B cell (primary cell): ENCODE measurements around the gene FGF8. TPM values are rescaled to one million over a fixed set of nuclear protein-coding genes. Genes with fewer than 3 reads are reported as not detected.

Source experiments
- ATAC-seq: fragments of 200-7000 bp; cut with Tn5 transposase; one replicate; pipeline ENCODE4 v1.10.0; 2021; ENCODE audit warnings: low read depth, mild to moderate bottlenecking, moderate number of reproducible peaks, moderate library complexity
- CTCF ChIA-PET: fragments of 350-600 bp; sonication (Branson Sonifier 250); formaldehyde crosslinking; loops from one replicate; lab custom pipeline; 2021; ENCODE audit warnings: antibody characterized with exemption, inconsistent platforms; lab: Charles Lee
- POLR2A ChIA-PET: fragments of 350-600 bp; sonication (Branson Sonifier 250); formaldehyde crosslinking; loops from one replicate; lab custom pipeline; 2021; ENCODE audit warnings: antibody characterized with exemption; lab: Charles Lee
- DNase-seq: peaks from one replicate; pipeline ENCODE4 v3.0.0; 2013
- H2AFZ ChIP-seq: 2 replicates; pipeline ENCODE4 v1.6.1; 2012; ENCODE audit warnings: mild to moderate bottlenecking, low read depth, low read length; ENCODE audit not compliant: insufficient read depth, poor library complexity, severe bottlenecking
- H3K27ac ChIP-seq, 2 donors: 1 replicate in 1 of 2; 2 replicates in 1 of 2; pipeline ENCODE4 v1.5.1; 2012 to 2013; ENCODE audit warnings: low read length in 2 of 2, mild to moderate bottlenecking in 2 of 2, moderate library complexity in 1 of 2
- H3K27me3 ChIP-seq, 4 experiments: fragments of 200-600 bp in 1 of 4; sonication (generic) in 1 of 4; replicated peaks in 1 of 4; 1 replicate in 2 of 4; 2 replicates in 2 of 4; pipeline versions ENCODE4 v1.6.1 to v1.7.0; 2013 to 2016; ENCODE audit warnings: low read length in 3 of 4, mild to moderate bottlenecking in 2 of 4, mixed read lengths in 1 of 4, moderate library complexity in 1 of 4; ENCODE audit not compliant: insufficient read depth in 4 of 4, control insufficient read depth in 3 of 4; ENCODE audit errors: control extremely low read depth in 1 of 4
- H3K36me3 ChIP-seq, 2 experiments: replicated peaks in 1 of 2; 1 replicate in 1 of 2; 2 replicates in 1 of 2; pipeline versions ENCODE4 v1.6.1 to v1.7.1; 2013; ENCODE audit warnings: low read length in 1 of 2; ENCODE audit not compliant: insufficient read depth in 2 of 2, control insufficient read depth in 1 of 2; ENCODE audit errors: control extremely low read depth in 1 of 2, extremely low read depth in 1 of 2
- H3K4me1 ChIP-seq, 2 donors: fragments of 200-600 bp in 1 of 2; sonication (generic) in 1 of 2; 1 replicate in 1 of 2; 2 replicates in 1 of 2; pipeline versions ENCODE4 v1.5.1 to v1.6.1; 2013 to 2017; ENCODE audit warnings: low read length in 2 of 2; ENCODE audit not compliant: control insufficient read depth in 2 of 2, insufficient read depth in 2 of 2
- H3K4me2 ChIP-seq: replicated peaks from 2 replicates; pipeline ENCODE3; 2012; ENCODE audit warnings: mild to moderate bottlenecking, low read depth, low read length; ENCODE audit not compliant: poor library complexity, severe bottlenecking
- H3K4me3 ChIP-seq, 5 experiments: fragments of 200-600 bp in 1 of 5; sonication (generic) in 1 of 5; 1 replicate in 3 of 5; 2 replicates in 2 of 5; pipeline versions ENCODE4 v1.5.1 to v1.7.0; 2011 to 2016; ENCODE audit warnings: low read length in 4 of 5, mild to moderate bottlenecking in 4 of 5, low read depth in 2 of 5, control low read depth in 1 of 5, moderate library complexity in 1 of 5; ENCODE audit not compliant: insufficient read depth in 1 of 5; ENCODE audit errors: control extremely low read depth in 1 of 5, extremely low read depth in 1 of 5
- H3K79me2 ChIP-seq: fragments of 200-600 bp; sonication (generic); one replicate; pipeline ENCODE4 v1.6.0; 2016; ENCODE audit warnings: low read length; ENCODE audit not compliant: control insufficient read depth, insufficient read depth
- H3K9ac ChIP-seq: fragments of 200-600 bp; sonication (generic); 2 replicates; pipeline ENCODE4 v1.6.1; 2017; ENCODE audit warnings: mild to moderate bottlenecking, low read length, moderate library complexity
- H3K9me3 ChIP-seq, 3 donors: one replicate each; pipeline versions ENCODE4 v1.6.1 to v1.7.1; 2013; ENCODE audit warnings: low read length in 2 of 3; ENCODE audit not compliant: control insufficient read depth in 2 of 3, insufficient read depth in 1 of 3; ENCODE audit errors: control extremely low read depth in 1 of 3
- H4K20me1 ChIP-seq: 2 replicates; pipeline ENCODE4 v1.6.0; 2012; ENCODE audit warnings: mild to moderate bottlenecking, low read length; ENCODE audit not compliant: insufficient read depth, control insufficient read depth, poor library complexity, severe bottlenecking
- H3K27ac Mint-ChIP-seq: one replicate; pipeline ENCODE4 v1.8.0; 2021; ENCODE audit warnings: mixed read lengths
- H3K27me3 Mint-ChIP-seq: one replicate; pipeline ENCODE4 v1.8.0; 2021; ENCODE audit warnings: mixed read lengths
- H3K4me1 Mint-ChIP-seq: one replicate; pipeline ENCODE4 v1.8.0; 2021; ENCODE audit warnings: mixed read lengths
- H3K4me3 Mint-ChIP-seq: one replicate; pipeline ENCODE4 v1.8.0; 2021; ENCODE audit warnings: mixed read lengths
- H3K9me3 Mint-ChIP-seq: one replicate; pipeline ENCODE4 v1.8.0; 2022; ENCODE audit warnings: mixed read lengths; ENCODE audit not compliant: insufficient read depth
- EZH2 ChIP-seq: IDR thresholded peaks from 2 replicates; pipeline ENCODE4 v1.6.1; 2012; ENCODE audit warnings: borderline replicate concordance, low read depth, mild to moderate bottlenecking, moderate library complexity, low read length; ENCODE audit not compliant: insufficient read depth, poor library complexity, severe bottlenecking
- WGBS: methylation state at CpG from one replicate; pipeline ENCODE4 v1.1.5; 2013; ENCODE audit warnings: missing lambda C conversion rate; ENCODE audit not compliant: insufficient coverage; 5-methylcytosine and 5-hydroxymethylcytosine counted together
- intact Hi-C: fragments of 100-400 bp; cut with micrococcal nuclease; formaldehyde crosslinking; loops from one replicate; pipeline ENCODE4 v1.10.0; 2022
- polyA plus RNA-seq: library from polyadenylated mRNA; depleted of rRNA; stranded (reverse); fragments of >200 nt; gene quantifications from 2 replicates; pipeline ENCODE4 v1.2.3, GENCODE V29; 2012
- total RNA-seq, 2 donors: library from RNA; stranded (reverse); fragments of 120-200 nt in 1 of 2; gene quantifications; 1 replicate in 1 of 2; 2 replicates in 1 of 2; pipeline versions ENCODE4 v1.2.3 to v1.2.4, GENCODE V29; 2013 to 2022
- TF ChIP-seq, protein P1 (sequence below): fragments of 200-600 bp; IDR thresholded peaks from one replicate; pipeline ENCODE4 v1.8.0; 2022; ENCODE audit warnings: antibody characterized with exemption, mild to moderate bottlenecking

The FGF8 gene
- total and polyA plus RNA-seq, 2 donors (not counting 1 experiment from before 2014, with no cell fraction given), result not detected

DNA sequence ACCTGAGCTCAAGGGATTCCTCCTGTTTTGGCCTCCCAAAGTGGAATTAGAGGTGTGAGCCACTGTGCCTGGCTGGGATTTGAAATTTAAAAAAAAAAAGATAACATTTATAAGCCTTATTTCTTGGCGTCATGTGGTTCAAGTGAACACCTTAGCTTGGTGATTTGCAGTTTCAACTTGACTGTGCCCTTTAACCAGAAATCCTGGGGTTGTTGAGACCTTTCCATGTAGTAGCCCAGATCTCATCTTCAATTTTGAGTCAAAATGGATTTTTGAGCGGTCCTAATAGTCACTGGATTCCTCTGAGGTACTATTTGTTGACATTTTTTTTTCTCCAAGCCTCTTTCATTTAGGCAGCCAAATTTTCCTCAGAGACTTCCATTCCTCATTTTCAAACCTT, 51.5 kb downstream of the FGF8 start:
- Mint-ChIP-seq H3K4me1 (peaks cover 2% of the 10 kb centered on the region), H3K27ac (no peak overlapping the region), H3K9me3 (no peaks in the 10 kb centered on the region), H3K27me3 (peaks cover 25% of the 10 kb centered on the region), H3K4me3 (no peak overlapping the region)
- no peak overlapping the region for H3K27ac ChIP-seq
- H3K4me3 ChIP-seq, result no peak overlapping the region
- POLR2A ChIA-PET, result no interaction called here
- H3K27me3 ChIP-seq, result peaks cover 0 to 6% (median 1%) of the 10 kb centered on the region in 4 experiments
- no peaks in the 10 kb centered on the region for H3K79me2 ChIP-seq
- H3K9ac ChIP-seq, result no peak overlapping the region
- WGBS, result 85% methylated on average over 2 of the region's 2 CpGs
- no peak for ATAC-seq
- intact Hi-C loops, result no loop called here
- no peaks in the 10 kb centered on the region for H4K20me1 ChIP-seq
- no peak overlapping the region for H3K4me2 ChIP-seq
- CTCF ChIA-PET, result no interaction called here
- H3K36me3 ChIP-seq, result no peaks in the 10 kb centered on the region
- H3K4me1 ChIP-seq, result no peaks in the 10 kb centered on the region
- H3K9me3 ChIP-seq, result no peaks in the 10 kb centered on the region
- no peak overlapping the region for H2AFZ ChIP-seq
- DNase-seq, result no peak
- TF ChIP-seq, protein P1, sequence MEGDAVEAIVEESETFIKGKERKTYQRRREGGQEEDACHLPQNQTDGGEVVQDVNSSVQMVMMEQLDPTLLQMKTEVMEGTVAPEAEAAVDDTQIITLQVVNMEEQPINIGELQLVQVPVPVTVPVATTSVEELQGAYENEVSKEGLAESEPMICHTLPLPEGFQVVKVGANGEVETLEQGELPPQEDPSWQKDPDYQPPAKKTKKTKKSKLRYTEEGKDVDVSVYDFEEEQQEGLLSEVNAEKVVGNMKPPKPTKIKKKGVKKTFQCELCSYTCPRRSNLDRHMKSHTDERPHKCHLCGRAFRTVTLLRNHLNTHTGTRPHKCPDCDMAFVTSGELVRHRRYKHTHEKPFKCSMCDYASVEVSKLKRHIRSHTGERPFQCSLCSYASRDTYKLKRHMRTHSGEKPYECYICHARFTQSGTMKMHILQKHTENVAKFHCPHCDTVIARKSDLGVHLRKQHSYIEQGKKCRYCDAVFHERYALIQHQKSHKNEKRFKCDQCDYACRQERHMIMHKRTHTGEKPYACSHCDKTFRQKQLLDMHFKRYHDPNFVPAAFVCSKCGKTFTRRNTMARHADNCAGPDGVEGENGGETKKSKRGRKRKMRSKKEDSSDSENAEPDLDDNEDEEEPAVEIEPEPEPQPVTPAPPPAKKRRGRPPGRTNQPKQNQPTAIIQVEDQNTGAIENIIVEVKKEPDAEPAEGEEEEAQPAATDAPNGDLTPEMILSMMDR, result no peak
- TF ChIP-seq EZH2, result no peak

DNA sequence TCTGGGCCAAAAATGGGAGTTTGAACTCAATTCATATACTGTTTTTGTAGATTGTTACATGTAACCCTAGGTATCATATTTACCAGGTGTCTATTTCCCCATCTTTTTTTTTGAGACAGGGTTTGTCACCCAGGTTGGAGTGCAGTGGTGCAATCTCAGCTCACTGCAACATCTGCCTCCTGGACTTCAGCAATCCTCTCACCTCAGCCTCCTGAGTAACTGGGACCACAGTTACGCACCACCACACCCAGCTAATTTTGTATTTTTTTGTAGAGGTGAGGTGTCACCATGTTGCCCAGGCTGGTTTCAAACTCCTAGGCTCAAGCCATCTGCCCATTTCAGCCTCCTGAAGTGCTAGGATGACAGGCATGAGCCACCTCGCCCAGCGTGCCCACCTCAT, 52.7 kb downstream of the FGF8 start:
- Histone ChIP-seq H3K4me1 (no peaks in the 10 kb centered on the region), H4K20me1 (no peaks in the 10 kb centered on the region), H3K9me3 (no peaks in the 10 kb centered on the region), H3K27ac (no peak overlapping the region), H3K9ac (no peak overlapping the region), H3K4me2 (no peak overlapping the region), H2AFZ (no peak overlapping the region), H3K4me3 (no peak overlapping the region), H3K36me3 (no peaks in the 10 kb centered on the region), H3K27me3 (peaks cover 0 to 8% (median 2%) of the 10 kb centered on the region in 4 experiments), H3K79me2 (no peaks in the 10 kb centered on the region)
- 100% methylated on average over 3 of the region's 3 CpGs for WGBS
- no peaks in the 10 kb centered on the region for H3K9me3 Mint-ChIP-seq
- intact Hi-C loops, result no loop called here
- ATAC-seq, result no peak
- POLR2A ChIA-PET, result no interaction called here
- H3K27me3 Mint-ChIP-seq, result peaks cover 28% of the 10 kb centered on the region
- no peak for DNase-seq
- CTCF ChIA-PET, result no interaction called here
- no peak overlapping the region for H3K4me3 Mint-ChIP-seq
- TF ChIP-seq, protein P1, result no peak
- no peak for TF ChIP-seq EZH2
- peaks cover 2% of the 10 kb centered on the region for H3K4me1 Mint-ChIP-seq
- H3K27ac Mint-ChIP-seq, result no peak overlapping the region
